Nephron (organoid): ENCODE data around the gene AMBRA1.

Experiments
- H3K27ac Mint-ChIP-seq, 3 experiments: 2 replicates each; pipeline ENCODE4 v1.8.0; 2020; ENCODE audit warnings: mixed read lengths in 3 of 3, mild to moderate bottlenecking in 2 of 3, moderate library complexity in 1 of 3
- H3K27me3 Mint-ChIP-seq: 2 replicates; pipeline ENCODE4 v1.8.0; 2021; ENCODE audit warnings: low read depth, mild to moderate bottlenecking, moderate library complexity, mixed read lengths
- H3K36me3 Mint-ChIP-seq: 2 replicates; pipeline ENCODE4 v1.8.0; 2020; ENCODE audit warnings: low read depth, mixed read lengths
- H3K4me1 Mint-ChIP-seq: 2 replicates; pipeline ENCODE4 v1.8.0; 2020; ENCODE audit warnings: mixed read lengths
- H3K4me3 Mint-ChIP-seq, 3 experiments: 2 replicates each; pipeline ENCODE4 v1.8.0; 2020; ENCODE audit warnings: mild to moderate bottlenecking in 3 of 3, mixed read lengths in 3 of 3, moderate library complexity in 2 of 3
- H3K9me3 Mint-ChIP-seq: 2 replicates; pipeline ENCODE4 v1.8.0; 2020; ENCODE audit warnings: mixed read lengths
- TF ChIP-seq, protein P1 (sequence below), 3 experiments: fragments of 200-600 bp; sonication (generic); IDR thresholded peaks; one replicate each; pipeline ENCODE4 v1.5.0; 2021; ENCODE audit warnings: antibody characterized with exemption in 3 of 3; ENCODE audit not compliant: unreplicated experiment in 3 of 3

The AMBRA1 gene

DNA sequence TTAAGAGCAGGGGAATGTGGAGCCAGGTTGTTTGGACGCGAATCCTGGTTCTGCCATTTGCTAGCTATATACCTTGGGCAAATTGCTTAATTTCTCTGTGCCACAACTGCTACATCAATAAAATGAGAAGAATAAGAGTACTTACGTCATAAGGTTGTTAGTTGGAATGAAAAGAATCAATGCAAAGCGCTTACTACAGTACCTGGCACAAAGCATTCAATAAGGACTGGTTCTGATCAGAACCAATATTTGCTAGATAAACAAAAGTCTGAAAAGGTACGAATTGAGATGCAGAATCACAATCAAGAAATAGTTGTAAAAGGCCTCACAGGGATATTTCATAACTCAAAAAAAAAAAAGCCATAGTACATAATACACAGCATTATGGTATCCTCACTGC is 11.2 kb downstream of the AMBRA1 start:
- H3K27ac Mint-ChIP-seq = no peak overlapping the region
- H3K4me1 Mint-ChIP-seq = no peaks in the 10 kb centered on the region
- TF ChIP-seq, protein P1, sequence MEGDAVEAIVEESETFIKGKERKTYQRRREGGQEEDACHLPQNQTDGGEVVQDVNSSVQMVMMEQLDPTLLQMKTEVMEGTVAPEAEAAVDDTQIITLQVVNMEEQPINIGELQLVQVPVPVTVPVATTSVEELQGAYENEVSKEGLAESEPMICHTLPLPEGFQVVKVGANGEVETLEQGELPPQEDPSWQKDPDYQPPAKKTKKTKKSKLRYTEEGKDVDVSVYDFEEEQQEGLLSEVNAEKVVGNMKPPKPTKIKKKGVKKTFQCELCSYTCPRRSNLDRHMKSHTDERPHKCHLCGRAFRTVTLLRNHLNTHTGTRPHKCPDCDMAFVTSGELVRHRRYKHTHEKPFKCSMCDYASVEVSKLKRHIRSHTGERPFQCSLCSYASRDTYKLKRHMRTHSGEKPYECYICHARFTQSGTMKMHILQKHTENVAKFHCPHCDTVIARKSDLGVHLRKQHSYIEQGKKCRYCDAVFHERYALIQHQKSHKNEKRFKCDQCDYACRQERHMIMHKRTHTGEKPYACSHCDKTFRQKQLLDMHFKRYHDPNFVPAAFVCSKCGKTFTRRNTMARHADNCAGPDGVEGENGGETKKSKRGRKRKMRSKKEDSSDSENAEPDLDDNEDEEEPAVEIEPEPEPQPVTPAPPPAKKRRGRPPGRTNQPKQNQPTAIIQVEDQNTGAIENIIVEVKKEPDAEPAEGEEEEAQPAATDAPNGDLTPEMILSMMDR (IDR thresholded peaks at IDR 0.05; ENCODE audit: unreplicated experiment in 3 of 3) = no peak

GRCh38 chr11:46577058-46577457 is 16.8 kb downstream of the AMBRA1 start:
- H3K36me3 Mint-ChIP-seq = peaks cover 33% of the 10 kb centered on the region
- no peaks in the 10 kb centered on the region for H3K27me3 Mint-ChIP-seq
- H3K4me1 Mint-ChIP-seq = peaks cover 5% of the 10 kb centered on the region
- peaks cover 4% of the 10 kb centered on the region for H3K9me3 Mint-ChIP-seq
- TF ChIP-seq, protein P1 (IDR thresholded peaks at IDR 0.05; ENCODE audit: unreplicated experiment in 3 of 3) = no peak
- H3K27ac Mint-ChIP-seq = no peak overlapping the region
- H3K4me3 Mint-ChIP-seq = no peak overlapping the region

More for the DNA sequence above, 11.2 kb downstream of the AMBRA1 start:
- Mint-ChIP-seq H3K27me3 (no peaks in the 10 kb centered on the region), H3K36me3 (peaks cover 32% of the 10 kb centered on the region), H3K9me3 (peaks cover 6% of the 10 kb centered on the region), H3K4me3 (no peak overlapping the region)

- H3K27ac Mint-ChIP-seq = no peak overlapping the region
- TF ChIP-seq, protein P1 (IDR thresholded peaks at IDR 0.05; ENCODE audit: unreplicated experiment in 3 of 3) = no peak
These were observed 19.2 kb downstream of the AMBRA1 start for GRCh38 chr11:46574656-46575055.

GRCh38 chr11:46570790-46571398 is 22.9 kb downstream of the AMBRA1 start:
- Mint-ChIP-seq H3K27ac (no peak overlapping the region), H3K4me3 (no peak overlapping the region), H3K36me3 (peaks cover 11% of the 10 kb centered on the region), H3K9me3 (peaks cover 4% of the 10 kb centered on the region), H3K27me3 (no peaks in the 10 kb centered on the region), H3K4me1 (peaks cover 14% of the 10 kb centered on the region)
- TF ChIP-seq, protein P1 (IDR thresholded peaks at IDR 0.05; ENCODE audit: unreplicated experiment in 3 of 3) = no peak

More at GRCh38 chr11:46574656-46575055, 19.2 kb downstream of the AMBRA1 start:
- Mint-ChIP-seq H3K36me3 (peaks cover 20% of the 10 kb centered on the region), H3K4me3 (no peak overlapping the region), H3K27me3 (no peaks in the 10 kb centered on the region), H3K9me3 (peaks cover 4% of the 10 kb centered on the region), H3K4me1 (peaks cover 14% of the 10 kb centered on the region)

DNA sequence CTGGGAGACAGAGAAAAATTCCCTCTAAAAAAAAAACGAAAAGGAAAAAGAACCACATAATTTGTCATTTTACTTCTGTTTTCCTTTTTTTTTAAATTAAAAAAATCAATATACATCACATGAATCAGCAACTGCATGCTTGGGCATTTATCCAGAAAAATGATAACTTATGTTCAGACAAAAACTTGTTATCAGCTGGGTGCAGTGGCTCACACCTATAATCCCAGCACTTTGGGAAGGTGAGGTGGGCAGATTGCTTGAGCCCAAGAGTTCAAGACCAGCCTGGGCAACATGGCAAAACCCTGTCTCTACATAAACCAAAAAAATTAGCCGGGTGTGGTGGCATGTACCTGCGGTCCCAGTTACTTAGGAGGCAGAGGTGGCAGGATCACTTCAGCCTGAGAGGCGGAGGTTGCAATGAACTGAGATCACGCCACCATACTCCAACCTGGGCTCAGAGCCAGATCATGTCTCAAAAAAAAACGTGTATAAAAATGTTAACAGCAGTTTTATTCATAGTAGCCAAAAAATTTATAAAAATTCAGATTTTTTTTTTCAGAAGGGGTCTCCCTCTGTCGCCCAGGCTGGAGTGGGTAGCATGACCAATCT is 28.5 kb downstream of the AMBRA1 start:
- TF ChIP-seq, protein P1 (IDR thresholded peaks at IDR 0.05; ENCODE audit: unreplicated experiment in 3 of 3) = no peak
- Mint-ChIP-seq H3K27me3 (no peaks in the 10 kb centered on the region), H3K4me1 (peaks cover 8% of the 10 kb centered on the region), H3K4me3 (no peak overlapping the region), H3K9me3 (no peaks in the 10 kb centered on the region), H3K27ac (no peak overlapping the region), H3K36me3 (no peaks in the 10 kb centered on the region)

DNA sequence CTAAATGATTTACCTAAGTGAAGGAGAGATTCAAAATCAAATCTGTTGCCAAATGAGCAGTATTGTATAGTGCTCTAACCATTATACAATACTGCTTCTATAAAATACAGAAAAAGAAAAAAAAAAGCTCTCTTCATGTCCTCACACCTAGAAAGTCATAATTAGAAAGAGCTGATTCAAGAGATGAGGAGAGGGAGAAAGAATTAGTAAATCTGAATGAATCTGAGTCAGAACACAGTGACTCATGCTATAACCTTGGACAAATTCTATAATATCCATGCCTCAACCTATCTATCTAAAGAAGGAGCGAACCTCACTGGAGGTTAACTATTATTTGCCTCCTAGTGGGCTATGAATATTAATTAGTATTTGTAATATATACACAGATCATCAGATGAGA is 29.4 kb downstream of the AMBRA1 start:
- Mint-ChIP-seq H3K27me3 (no peaks in the 10 kb centered on the region), H3K9me3 (no peaks in the 10 kb centered on the region), H3K36me3 (no peaks in the 10 kb centered on the region), H3K4me1 (peaks cover 15% of the 10 kb centered on the region), H3K27ac (no peak overlapping the region), H3K4me3 (no peak overlapping the region)
- TF ChIP-seq, protein P1 (IDR thresholded peaks at IDR 0.05; ENCODE audit: unreplicated experiment in 3 of 3) = no peak
